ENCODE measurements around the gene MCTP1. TPM values are rescaled to one million over a fixed set of nuclear protein-coding genes. Genes with fewer than 3 reads are reported as not detected.

MCTP1 gene
- total RNA-seq, 2 experiments from 2014 or later = not detected

GRCh38 chr5:95152131-95152530 lies 132.8 kb downstream of the MCTP1 start:
- BruUV-seq (replicated peaks) = no TSS peak
- H3K9me3 ChIP-seq (ENCODE audit: low read length) = no peaks in the 10 kb centered on the region
- H3K36me3 ChIP-seq (ENCODE audit: insufficient read depth, low read length) = no peaks in the 10 kb centered on the region
- TF ChIP-seq CTCF (conservative IDR thresholded peaks at IDR 0.05; ENCODE audit: low read length) = no peak
- ChIA-PET POLR2A (interaction anchor here (0.6 kb wide), 1 partner anchor 436 kb away, joined by 4 read pairs; no protein-coding TSS in a partner anchor), CTCF (ENCODE audit: unreplicated experiment) (no interaction called here)
- DNase-seq (ENCODE audit: low spot score) = no peak
- no peaks in the 10 kb centered on the region for H3K9me2 ChIP-seq (ENCODE audit: insufficient read depth, low read length)
- H3K4me1 ChIP-seq (ENCODE audit: insufficient read depth, low read length, poor library complexity, severe bottlenecking) = no peaks in the 10 kb centered on the region
- H3K4me3 ChIP-seq (ENCODE audit: low read depth, low read length, poor library complexity, severe bottlenecking) = no peak overlapping the region
- intact Hi-C loops (cut with micrococcal nuclease; ENCODE audit: unreplicated experiment) = no loop called here
- no peaks in the 10 kb centered on the region for H3K79me2 ChIP-seq (ENCODE audit: insufficient read depth, low read depth, low read length)
- H4K20me1 ChIP-seq (ENCODE audit: insufficient read depth, low read length) = no peaks in the 10 kb centered on the region
- H3K27ac ChIP-seq (ENCODE audit: low read depth, low read length, poor library complexity, severe bottlenecking) = no peak overlapping the region
- H2AFZ ChIP-seq (ENCODE audit: low read length) = no peak overlapping the region
- H3K4me2 ChIP-seq (ENCODE audit: low read length) = no peak overlapping the region

- H4K20me1 ChIP-seq (ENCODE audit: insufficient read depth, low read length) = no peaks in the 10 kb centered on the region
- H3K4me2 ChIP-seq (ENCODE audit: low read length) = no peak overlapping the region
- H3K4me3 ChIP-seq (ENCODE audit: low read depth, low read length, poor library complexity, severe bottlenecking) = no peak overlapping the region
- CTCF ChIA-PET (ENCODE audit: unreplicated experiment) = no interaction called here
- H3K27ac ChIP-seq (ENCODE audit: low read depth, low read length, poor library complexity, severe bottlenecking) = no peak overlapping the region
- H3K9me2 ChIP-seq (ENCODE audit: insufficient read depth, low read length) = no peaks in the 10 kb centered on the region
- H3K36me3 ChIP-seq (ENCODE audit: insufficient read depth, low read length) = no peaks in the 10 kb centered on the region
- no peaks in the 10 kb centered on the region for H3K4me1 ChIP-seq (ENCODE audit: insufficient read depth, low read length, poor library complexity, severe bottlenecking)
- H3K79me2 ChIP-seq (ENCODE audit: insufficient read depth, low read depth, low read length) = no peaks in the 10 kb centered on the region
- POLR2A ChIA-PET = no interaction called here
- BruUV-seq (replicated peaks) = no TSS peak
- intact Hi-C loops (cut with micrococcal nuclease; ENCODE audit: unreplicated experiment) = no loop called here
- no peak for DNase-seq (ENCODE audit: low spot score)
- no peak overlapping the region for H2AFZ ChIP-seq (ENCODE audit: low read length)
- H3K9me3 ChIP-seq (ENCODE audit: low read length) = no peaks in the 10 kb centered on the region
- TF ChIP-seq EZH2phosphoT487 (IDR thresholded peaks at IDR 0.05; ENCODE audit: borderline replicate concordance, low read depth, low read length) = no peak
- TF ChIP-seq CTCF (conservative IDR thresholded peaks at IDR 0.05; ENCODE audit: low read length) = no peak
These were observed 133.2 kb downstream of the MCTP1 start for GRCh38 chr5:95151694-95152093.

GRCh38 chr5:95149387-95149786 lies 135.5 kb downstream of the MCTP1 start:
- DNase-seq (ENCODE audit: low spot score) = no peak
- H3K36me3 ChIP-seq (ENCODE audit: insufficient read depth, low read length) = no peaks in the 10 kb centered on the region
- ChIA-PET POLR2A (no interaction called here), CTCF (ENCODE audit: unreplicated experiment) (no interaction called here)
- intact Hi-C loops (cut with micrococcal nuclease; ENCODE audit: unreplicated experiment) = no loop called here
- no peak overlapping the region for H2AFZ ChIP-seq (ENCODE audit: low read length)
- no peaks in the 10 kb centered on the region for H3K79me2 ChIP-seq (ENCODE audit: insufficient read depth, low read depth, low read length)
- H3K4me3 ChIP-seq (ENCODE audit: low read depth, low read length, poor library complexity, severe bottlenecking) = no peak overlapping the region
- TF ChIP-seq EZH2phosphoT487 (IDR thresholded peaks at IDR 0.05; ENCODE audit: borderline replicate concordance, low read depth, low read length) (no peak), CTCF (conservative IDR thresholded peaks at IDR 0.05; ENCODE audit: low read length) (no peak)
- no peaks in the 10 kb centered on the region for H3K9me3 ChIP-seq (ENCODE audit: low read length)
- H3K4me1 ChIP-seq (ENCODE audit: insufficient read depth, low read length, poor library complexity, severe bottlenecking) = no peaks in the 10 kb centered on the region
- no peaks in the 10 kb centered on the region for H4K20me1 ChIP-seq (ENCODE audit: insufficient read depth, low read length)
- H3K4me2 ChIP-seq (ENCODE audit: low read length) = no peak overlapping the region
- no peaks in the 10 kb centered on the region for H3K9me2 ChIP-seq (ENCODE audit: insufficient read depth, low read length)
- H3K27ac ChIP-seq (ENCODE audit: low read depth, low read length, poor library complexity, severe bottlenecking) = no peak overlapping the region
- BruUV-seq (replicated peaks) = no TSS peak
